ENCODE results near the gene FAR2.

DNA sequence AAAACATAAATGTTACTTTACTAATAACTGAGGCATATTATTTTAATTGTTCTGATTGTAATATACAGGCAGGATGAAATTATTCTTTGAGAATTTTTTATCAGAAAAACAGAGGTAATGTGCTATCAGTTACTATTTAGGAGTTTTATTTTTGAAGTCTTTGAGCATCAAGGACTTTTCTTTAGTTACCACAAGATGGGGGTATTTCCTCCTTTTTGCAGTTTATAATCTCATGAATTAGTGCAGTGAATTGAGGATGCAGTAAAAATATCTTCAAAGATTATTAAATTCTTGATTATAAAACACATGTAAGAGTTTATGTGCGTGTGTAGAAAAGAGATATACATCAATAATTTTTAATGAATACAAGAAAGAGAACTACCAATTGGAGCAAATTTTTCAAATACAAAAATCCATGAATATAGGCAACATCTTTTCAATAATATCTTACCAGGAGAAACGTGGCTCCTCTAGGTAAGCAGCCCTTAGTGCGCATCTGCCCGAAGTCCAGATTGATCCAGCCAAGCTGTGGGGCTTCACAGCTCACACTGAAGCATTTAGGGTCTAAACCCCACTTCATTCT lies 160.3 kb downstream of the FAR2 start:
- no peak for TF ChIP-seq EZH2phosphoT487 (IDR thresholded peaks at IDR 0.05; ENCODE audit: insufficient read depth, low read depth)
- no peak for TF ChIP-seq EZH2 (IDR thresholded peaks at IDR 0.05; ENCODE audit: insufficient read depth, poor library complexity, severe bottlenecking)
